GM12892 (cell line): ENCODE measurements around the gene FAHD2A.

ENCODE experiments used
- POLR2A ChIP-seq: IDR thresholded peaks from 2 replicates; pipeline ENCODE4 v1.6.1; 2011; ENCODE audit warnings: low read depth, low read length, control low read depth
- POLR2AphosphoS5 ChIP-seq: IDR thresholded peaks from 2 replicates; pipeline ENCODE4 v1.6.1; 2011; ENCODE audit warnings: low read depth, low read length, control low read depth
- TAF1 ChIP-seq: IDR thresholded peaks from 2 replicates; pipeline ENCODE4 v1.6.1; 2011; ENCODE audit warnings: low read depth, mild to moderate bottlenecking, control low read depth, low read length, borderline replicate concordance

GRCh38 chr2:95388856-95389244 lies 13.7 kb upstream of the FAHD2A start:
- TF ChIP-seq POLR2A (no peak), POLR2AphosphoS5 (no peak), TAF1 (no peak)
